HG03045 (cell line): ENCODE data around the gene TEAD1.

ENCODE experiments used
- ATAC-seq: cut with Tn5 transposase; IDR thresholded peaks from one replicate; pipeline ENCODE4 v1.9.1; 2021; ENCODE audit warnings: mild to moderate bottlenecking, moderate library complexity; ENCODE audit not compliant: unreplicated experiment

TEAD1 gene

GRCh38 chr11:12761029-12761428 lies 86.8 kb downstream of the TEAD1 start:
- ATAC-seq = no peak

GRCh38 chr11:12762278-12762677 lies 88.1 kb downstream of the TEAD1 start:
- ATAC-seq = no peak

- ATAC-seq = no peak
Measured at GRCh38 chr11:12762696-12763324, 88.6 kb downstream of the TEAD1 start.

- no peak for ATAC-seq
Measured at GRCh38 chr11:12764187-12764914, 90.1 kb downstream of the TEAD1 start.

GRCh38 chr11:12765428-12765827 lies 91.2 kb downstream of the TEAD1 start:
- ATAC-seq = no peak

- ATAC-seq = no peak
Measured at GRCh38 chr11:12767027-12767426, 92.8 kb downstream of the TEAD1 start.

- no peak for ATAC-seq
Measured at GRCh38 chr11:12767577-12767976, 93.4 kb downstream of the TEAD1 start.

- peak; percentile 59 for ATAC-seq
Measured at GRCh38 chr11:12768726-12769673, 94.8 kb downstream of the TEAD1 start.

GRCh38 chr11:12769834-12770345 lies 95.7 kb downstream of the TEAD1 start:
- ATAC-seq = no peak

GRCh38 chr11:12770435-12770834 lies 96.2 kb downstream of the TEAD1 start:
- no peak for ATAC-seq

GRCh38 chr11:12770966-12771597 lies 96.9 kb downstream of the TEAD1 start:
- ATAC-seq = no peak

GRCh38 chr11:12771875-12772274 lies 97.7 kb downstream of the TEAD1 start:
- no peak for ATAC-seq

GRCh38 chr11:12772324-12772723 lies 98.1 kb downstream of the TEAD1 start:
- ATAC-seq = no peak

GRCh38 chr11:12773591-12773990 lies 99.4 kb downstream of the TEAD1 start:
- ATAC-seq = no peak

GRCh38 chr11:12775955-12776354 lies 101.7 kb downstream of the TEAD1 start:
- no peak for ATAC-seq

- no peak for ATAC-seq
Measured at GRCh38 chr11:12777208-12777874, 103.1 kb downstream of the TEAD1 start.

- ATAC-seq = no peak
Measured at GRCh38 chr11:12778240-12778905, 104.2 kb downstream of the TEAD1 start.

- ATAC-seq = no peak
Measured at GRCh38 chr11:12783765-12784164, 109.5 kb downstream of the TEAD1 start.

- ATAC-seq = no peak
Measured at GRCh38 chr11:12784445-12784844, 110.2 kb downstream of the TEAD1 start.

- no peak for ATAC-seq
Measured at GRCh38 chr11:12784987-12785386, 110.8 kb downstream of the TEAD1 start.
